HG02973 (cell line): Measurements from ENCODE around the gene MRPL55.
"Not testable (repeated sequence)": the region's sequence is repeated elsewhere in the genome, so short reads cannot be mapped to it uniquely, and the experiment has no call there.

Experiments used
- ATAC-seq: cut with Tn5 transposase; IDR thresholded peaks from one replicate; pipeline ENCODE4 v1.9.1; 2021; ENCODE audit warnings: moderate library complexity; ENCODE audit not compliant: unreplicated experiment

Gene MRPL55

DNA sequence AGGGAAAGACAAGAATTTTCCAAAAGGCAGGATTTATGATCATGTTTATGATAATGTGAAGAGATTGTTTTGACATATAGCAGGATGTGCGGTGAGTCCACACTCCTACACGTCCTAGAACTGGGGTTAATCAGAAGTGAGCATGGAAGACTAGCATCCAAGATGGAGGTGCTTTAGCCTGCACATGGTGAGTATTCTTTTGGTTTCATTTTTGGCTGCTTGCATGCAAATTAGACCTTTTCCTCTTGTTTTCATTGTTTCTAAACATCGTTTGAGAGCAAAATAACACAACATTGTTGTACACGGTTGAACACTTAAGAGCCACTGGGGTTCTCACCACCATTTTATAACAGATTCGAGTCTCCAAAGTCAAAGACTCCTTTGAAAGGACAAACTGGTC, 16.1 kb upstream of the MRPL55 start:
- ATAC-seq = no peak

GRCh38 chr1:228123505-228123904, 14.4 kb upstream of the MRPL55 start:
- no peak for ATAC-seq

GRCh38 chr1:228122921-228123441, 13.9 kb upstream of the MRPL55 start:
- no peak for ATAC-seq

DNA sequence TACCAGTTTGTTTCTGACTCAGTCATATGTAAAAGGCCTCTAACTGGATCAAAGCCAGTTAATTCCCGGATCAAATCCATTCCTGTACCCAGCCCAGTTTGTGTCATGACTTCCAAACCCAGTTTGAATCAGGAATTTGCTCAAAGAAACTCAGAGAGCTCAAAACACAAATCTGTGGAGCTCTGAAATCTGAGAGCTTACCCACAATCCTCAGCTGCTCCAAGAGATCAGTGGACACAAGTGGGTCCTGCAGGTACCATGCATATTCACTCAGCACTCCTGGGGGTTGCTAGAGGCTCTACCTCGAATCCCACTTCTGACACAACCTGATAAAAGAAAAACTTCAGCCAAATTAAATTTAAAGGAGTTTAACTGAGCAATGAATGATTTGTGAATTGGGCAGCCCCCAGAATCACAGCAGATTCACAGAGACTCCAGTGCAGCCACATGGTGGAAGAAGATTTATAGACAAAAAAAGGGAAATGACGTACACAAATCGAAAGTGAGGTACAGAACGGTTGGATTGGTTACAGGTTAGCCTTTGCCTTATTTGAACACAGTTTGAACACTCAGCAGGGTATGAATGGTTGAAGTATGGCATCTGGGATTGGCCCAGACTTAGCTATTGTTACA, 11.9 kb upstream of the MRPL55 start:
- no peak for ATAC-seq

GRCh38 chr1:228120351-228120750, 11.3 kb upstream of the MRPL55 start:
- ATAC-seq = no peak

GRCh38 chr1:228118040-228118439, 8.9 kb upstream of the MRPL55 start:
- ATAC-seq = no peak

- ATAC-seq = no peak
Measured at GRCh38 chr1:228117335-228117734, 8.2 kb upstream of the MRPL55 start.

- no peak for ATAC-seq
Measured at GRCh38 chr1:228114827-228115226, 5.7 kb upstream of the MRPL55 start.

DNA sequence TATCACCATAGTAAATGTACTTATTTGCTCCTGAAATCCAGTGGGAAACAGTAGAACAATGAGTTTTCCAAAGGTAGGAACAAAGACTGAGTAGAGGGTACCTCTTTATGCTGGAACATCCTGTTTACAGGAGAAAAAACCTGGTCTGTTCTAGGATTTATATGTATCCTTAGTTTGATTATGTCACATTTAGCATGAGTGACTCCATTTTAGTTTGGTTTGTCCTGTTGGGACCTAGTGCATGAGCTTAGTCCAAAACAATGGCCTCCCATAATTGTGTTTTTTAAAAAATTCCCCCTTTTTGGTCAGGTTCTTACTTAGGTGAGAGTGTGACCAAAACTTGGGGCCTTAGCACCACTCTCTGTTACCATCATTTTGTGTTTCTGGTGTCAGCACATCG, 3.5 kb upstream of the MRPL55 start:
- ATAC-seq = no peak

DNA sequence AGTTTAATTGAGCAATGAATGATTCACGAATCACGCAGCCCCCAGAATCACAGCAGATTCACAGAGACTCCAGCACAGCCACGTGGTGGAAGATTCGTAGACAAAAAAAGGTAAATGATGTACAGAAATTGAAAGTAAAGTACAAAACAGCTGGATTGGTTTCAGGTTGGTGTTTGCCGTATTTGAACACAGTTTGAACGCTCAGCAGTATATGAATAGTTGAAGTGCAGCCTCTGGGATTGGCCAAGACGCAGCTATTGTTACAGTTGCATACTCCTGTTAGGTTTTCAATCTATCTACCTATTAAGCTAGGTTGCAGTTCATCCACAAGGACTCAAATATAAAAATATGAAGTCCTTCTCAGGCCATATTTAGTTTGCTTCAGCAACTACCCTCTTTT, 3.1 kb upstream of the MRPL55 start:
- no peak for ATAC-seq

DNA sequence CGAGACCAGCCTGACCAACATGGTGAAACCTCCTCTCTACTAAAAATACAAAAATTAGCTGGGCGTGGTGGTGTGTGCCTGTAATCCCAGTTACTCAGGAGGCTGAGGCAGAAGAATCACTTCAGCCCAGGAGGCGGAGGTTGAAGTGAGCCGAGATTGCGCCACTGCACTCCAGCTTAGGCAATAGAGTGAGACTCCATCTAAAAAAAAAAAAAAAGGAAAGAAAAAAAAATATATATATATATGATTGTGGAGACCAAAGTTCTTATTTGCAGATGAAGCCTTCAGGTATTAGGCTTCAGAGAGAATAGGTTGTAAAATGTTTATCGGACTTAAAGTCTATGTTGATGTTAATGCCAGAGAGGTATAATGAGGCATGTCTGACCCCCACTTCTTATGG, 2.2 kb upstream of the MRPL55 start:
- ATAC-seq = not testable (repeated sequence)

DNA sequence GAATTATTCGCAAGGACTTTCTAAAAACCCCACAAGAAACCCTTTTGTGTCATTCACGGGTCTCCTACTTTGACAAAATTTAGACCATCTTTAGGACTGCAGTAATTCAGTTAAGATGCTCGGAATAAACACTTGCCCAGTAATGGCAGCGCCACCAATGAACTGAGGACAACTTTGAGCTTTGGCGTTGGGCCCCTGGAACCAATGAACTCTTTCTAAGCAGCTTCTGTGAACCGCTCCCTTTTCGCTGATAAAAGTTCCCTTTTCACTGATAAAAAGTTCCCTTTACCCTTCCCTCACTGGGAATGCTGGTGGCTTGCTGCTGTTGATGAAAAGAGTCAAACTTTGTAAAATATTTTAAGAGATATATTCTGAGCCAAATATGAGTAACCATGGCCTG, 1.5 kb upstream of the MRPL55 start:
- no peak for ATAC-seq

DNA sequence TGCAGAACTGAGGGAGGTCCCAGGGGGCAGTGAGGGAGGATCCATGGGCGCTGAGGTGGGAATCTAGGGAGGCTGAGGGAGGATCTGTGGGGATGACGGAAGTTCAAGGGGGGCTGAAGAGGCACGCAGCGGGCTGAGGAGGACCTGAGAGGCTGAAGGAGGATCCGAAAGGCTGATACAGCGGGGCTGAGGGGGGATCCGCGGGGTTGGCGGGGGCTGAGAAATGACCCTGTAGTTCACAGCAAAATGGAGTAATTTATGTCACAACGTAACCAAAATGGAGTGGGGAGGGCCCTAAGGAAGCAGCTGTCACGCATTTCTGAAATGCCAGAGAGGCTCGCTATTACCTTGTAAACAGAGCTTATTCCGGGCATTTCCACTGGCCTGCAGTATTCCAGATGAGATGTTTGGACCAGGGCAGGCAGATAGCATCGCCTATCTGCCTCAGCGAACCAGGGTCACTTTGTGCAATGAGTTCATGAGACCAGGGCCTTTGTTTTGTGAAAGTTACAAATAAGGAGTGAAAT, 926 bp upstream of the MRPL55 start:
- ATAC-seq = no peak

- no peak for ATAC-seq
Measured at GRCh38 chr1:228108742-228109072, 392 bp downstream of the MRPL55 start.

- ATAC-seq = no peak
Measured at GRCh38 chr1:228108055-228108690, 926 bp downstream of the MRPL55 start.

DNA sequence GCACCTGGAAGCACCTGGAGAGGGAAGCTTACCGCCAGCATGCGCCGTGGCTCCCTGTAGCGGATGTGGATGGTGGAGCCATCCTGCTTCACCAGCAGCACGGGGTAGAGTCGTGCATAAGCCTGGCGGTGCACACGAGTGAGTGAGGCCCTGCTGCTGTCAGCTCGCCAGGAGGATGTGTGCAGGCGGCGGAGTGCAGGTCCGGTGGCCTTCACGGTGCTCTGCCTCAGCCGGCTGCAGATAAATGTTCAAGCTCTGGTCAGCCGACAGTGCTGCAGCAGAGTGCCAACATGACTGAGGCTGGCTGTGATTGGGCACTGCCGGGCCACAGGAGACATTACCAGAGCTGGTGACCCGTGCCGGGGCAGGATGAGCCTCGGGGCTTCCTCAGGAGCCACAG, 1.5 kb downstream of the MRPL55 start:
- ATAC-seq = no peak

DNA sequence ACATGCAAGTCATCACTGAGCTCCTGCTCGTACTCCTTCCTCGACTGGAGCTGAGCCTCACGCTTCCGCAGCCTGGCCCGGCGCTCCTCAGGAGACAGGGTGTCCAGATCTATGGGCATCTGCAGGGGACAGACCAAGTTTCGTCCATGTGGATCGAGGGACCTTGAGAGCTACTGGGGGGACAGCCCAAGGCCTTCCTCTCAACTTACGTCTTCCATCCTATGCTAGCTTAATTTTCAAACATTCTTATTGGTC, 2.4 kb downstream of the MRPL55 start:
- ATAC-seq = no peak

- no peak for ATAC-seq
Measured at GRCh38 chr1:228105996-228106799, 2.9 kb downstream of the MRPL55 start.

DNA sequence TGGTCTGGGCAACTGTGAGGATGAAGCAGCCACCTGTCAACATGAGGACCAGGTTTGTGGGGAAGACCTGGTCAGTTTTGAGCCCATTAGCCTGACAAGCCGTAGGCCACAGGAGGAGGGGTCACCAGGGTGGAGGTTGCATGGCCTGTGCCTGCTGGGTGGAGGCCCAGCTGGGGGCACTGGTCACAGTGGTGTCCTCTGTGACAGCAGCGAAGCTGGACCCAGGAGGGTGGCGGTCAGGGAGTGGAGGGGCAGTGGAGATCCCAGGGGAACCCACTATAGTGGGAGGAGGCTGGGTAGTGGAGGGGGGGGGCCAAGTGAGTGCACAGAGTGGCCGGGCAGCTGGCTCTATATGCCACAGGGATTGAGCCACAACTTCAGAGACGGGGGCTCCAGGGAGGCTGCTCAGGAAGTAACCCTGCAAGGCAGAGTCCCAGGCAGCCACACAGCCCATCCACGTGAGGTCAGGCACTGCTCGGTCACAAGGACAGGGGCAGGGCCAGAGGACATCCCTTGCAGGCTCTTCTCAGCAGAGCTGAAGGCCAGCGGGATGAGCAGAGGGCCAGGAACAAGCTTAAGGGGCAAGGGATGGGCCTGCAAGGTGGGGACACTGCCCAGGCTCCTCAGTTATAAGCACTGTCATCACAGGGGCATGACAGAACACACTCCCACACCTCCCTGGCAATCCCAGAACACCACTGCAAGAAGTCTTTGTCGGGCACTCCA, 3.7 kb downstream of the MRPL55 start:
- ATAC-seq = no peak

DNA sequence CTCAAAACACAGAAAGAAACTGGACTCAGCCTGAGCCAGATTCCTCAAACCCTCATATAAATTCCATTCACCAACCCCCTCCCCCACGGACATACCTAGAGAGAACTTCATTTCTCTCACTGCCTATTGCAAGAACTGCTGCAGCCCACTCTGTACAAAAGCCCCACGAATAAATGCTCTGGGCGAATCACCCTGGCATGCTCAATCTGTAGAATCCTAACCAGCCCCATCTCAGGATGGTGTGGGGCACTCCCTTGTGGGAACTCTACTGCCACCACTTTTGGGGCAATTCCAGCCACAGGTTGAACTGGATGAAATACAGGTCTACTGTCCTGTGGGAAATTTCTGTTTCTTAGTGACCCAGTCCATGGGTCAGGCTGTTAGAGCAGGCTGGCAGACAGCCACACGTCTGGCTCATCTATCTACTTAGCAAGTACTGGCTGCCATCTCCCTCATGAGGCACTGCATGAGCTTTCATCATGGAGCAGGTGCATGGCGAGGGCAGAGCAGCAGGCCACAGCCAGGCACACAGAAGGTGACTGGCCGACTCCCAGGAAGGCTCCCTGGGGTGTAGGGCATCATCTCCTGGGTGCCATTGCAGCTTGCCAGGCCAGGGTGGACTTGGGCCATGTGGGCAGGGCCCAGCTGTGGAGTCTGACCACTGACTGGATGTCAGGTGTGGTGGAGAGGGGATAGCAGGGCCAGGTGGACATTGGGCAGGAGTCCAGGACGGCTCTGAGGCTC, 4.4 kb downstream of the MRPL55 start:
- ATAC-seq = no peak
